Natural killer cell (primary cell): ENCODE data around the gene FUT4. TPM values are rescaled to one million over a fixed set of nuclear protein-coding genes. Genes with fewer than 3 reads are reported as not detected.

Source experiments
- ATAC-seq, 3 donors: fragments of 150-1000 bp in 2 of 3; fragments of 200-7000 bp in 1 of 3; cut with Tn5 transposase; 1 replicate in 1 of 3; 2 replicates in 2 of 3; pipeline ENCODE4 v1.10.0; 2021; ENCODE audit warnings: mild to moderate bottlenecking in 2 of 3, moderate library complexity in 2 of 3
- DNase-seq, 2 donors: peaks; one replicate each; pipeline versions ENCODE4 v3.0.0 to v3.0.0-alpha.2; 2013 to 2021; ENCODE audit warnings: mixed read lengths in 1 of 2
- H3K27ac ChIP-seq: one replicate; pipeline ENCODE4 v1.5.1; 2013; ENCODE audit warnings: mild to moderate bottlenecking, low read length
- H3K27me3 ChIP-seq: one replicate; pipeline ENCODE4 v1.6.1; 2013; ENCODE audit warnings: low read length; ENCODE audit not compliant: control insufficient read depth, insufficient read depth
- H3K36me3 ChIP-seq: one replicate; pipeline ENCODE4 v1.6.1; 2013; ENCODE audit warnings: low read length; ENCODE audit not compliant: control insufficient read depth, insufficient read depth
- H3K4me1 ChIP-seq: one replicate; pipeline ENCODE4 v1.6.1; 2013; ENCODE audit warnings: low read length; ENCODE audit not compliant: control insufficient read depth, insufficient read depth
- H3K4me3 ChIP-seq: one replicate; pipeline ENCODE4 v1.5.1; 2013; ENCODE audit warnings: low read length
- H3K9me3 ChIP-seq: one replicate; pipeline ENCODE4 v1.6.1; 2013; ENCODE audit warnings: low read length; ENCODE audit not compliant: control insufficient read depth, insufficient read depth
- H3K27ac Mint-ChIP-seq, 2 donors: one replicate each; pipeline ENCODE4 v1.8.0; 2022; ENCODE audit warnings: mild to moderate bottlenecking in 2 of 2, mixed read lengths in 2 of 2, moderate library complexity in 1 of 2
- H3K27me3 Mint-ChIP-seq, 2 donors: one replicate each; pipeline ENCODE4 v1.8.0; 2022; ENCODE audit warnings: low read depth in 2 of 2, mixed read lengths in 2 of 2
- H3K36me3 Mint-ChIP-seq: one replicate; pipeline ENCODE4 v1.8.0; 2022; ENCODE audit warnings: mixed read lengths
- H3K4me1 Mint-ChIP-seq, 2 donors: one replicate each; pipeline ENCODE4 v1.8.0; 2022; ENCODE audit warnings: mixed read lengths in 2 of 2
- H3K4me3 Mint-ChIP-seq: one replicate; pipeline ENCODE4 v1.8.0; 2022; ENCODE audit warnings: mild to moderate bottlenecking, moderate library complexity, mixed read lengths
- H3K9me3 Mint-ChIP-seq, 2 donors: one replicate each; pipeline ENCODE4 v1.8.0; 2022; ENCODE audit warnings: mixed read lengths in 2 of 2
- WGBS: methylation state at CpG from one replicate; pipeline ENCODE4 v1.1.7; 2013; ENCODE audit warnings: missing lambda C conversion rate; ENCODE audit not compliant: insufficient coverage; 5-methylcytosine and 5-hydroxymethylcytosine counted together
- intact Hi-C: fragments of 100-400 bp; cut with micrococcal nuclease; formaldehyde crosslinking; loops from one replicate; pipeline ENCODE4 v1.14.2; 2022
- total RNA-seq, 4 donors: library from RNA; stranded (reverse); fragments of 120-200 nt in 1 of 4; gene quantifications; one replicate each; pipeline versions ENCODE4 v1.2.3 to v1.2.4, GENCODE V29; 2013 to 2022
- TF ChIP-seq, protein P1 (sequence below): fragments of 200-600 bp; IDR thresholded peaks from one replicate; pipeline ENCODE4 v1.8.0; 2022; ENCODE audit warnings: antibody characterized with exemption

The FUT4 gene
- total RNA-seq, 3 donors from 2014 or later (not counting 1 experiment from before 2014, with no cell fraction given), result 4.4 to 7.5 (median 5.6) TPM

DNA sequence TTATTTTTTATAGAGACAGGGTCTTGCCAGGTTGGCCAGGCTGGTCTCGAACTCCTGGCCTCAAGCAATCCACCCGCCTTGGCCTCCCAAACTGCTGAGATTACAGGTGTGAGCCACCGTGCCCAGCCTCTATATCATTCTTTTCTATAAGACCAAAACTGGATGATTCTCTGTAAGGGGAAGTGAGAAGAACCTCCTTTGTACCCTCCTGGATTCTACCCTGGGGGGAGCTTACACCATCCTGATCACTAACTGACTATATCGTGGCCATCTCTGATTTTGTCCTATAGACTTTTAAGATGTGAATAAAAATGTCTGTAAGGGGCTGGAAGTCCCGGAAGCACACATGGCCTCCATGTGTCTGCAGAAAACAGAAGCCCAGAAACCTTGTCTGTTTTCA is 32.6 kb downstream of the FUT4 start:
- ATAC-seq, result no peak
- H3K4me1 Mint-ChIP-seq, result no peaks in the 10 kb centered on the region
- H3K4me3 Mint-ChIP-seq, result no peak overlapping the region
- Histone ChIP-seq H3K36me3 (no peaks in the 10 kb centered on the region), H3K27ac (no peak overlapping the region), H3K4me3 (no peak overlapping the region), H3K4me1 (no peaks in the 10 kb centered on the region), H3K9me3 (no peaks in the 10 kb centered on the region), H3K27me3 (no peaks in the 10 kb centered on the region)
- no peaks in the 10 kb centered on the region for H3K36me3 Mint-ChIP-seq
- DNase-seq, result no peak
- no peaks in the 10 kb centered on the region for H3K27me3 Mint-ChIP-seq
- H3K27ac Mint-ChIP-seq, result no peak overlapping the region
- 95% methylated on average over 3 of the region's 5 CpGs for WGBS
- H3K9me3 Mint-ChIP-seq, result no peaks in the 10 kb centered on the region
- intact Hi-C loops, result no loop called here
- TF ChIP-seq, protein P1, sequence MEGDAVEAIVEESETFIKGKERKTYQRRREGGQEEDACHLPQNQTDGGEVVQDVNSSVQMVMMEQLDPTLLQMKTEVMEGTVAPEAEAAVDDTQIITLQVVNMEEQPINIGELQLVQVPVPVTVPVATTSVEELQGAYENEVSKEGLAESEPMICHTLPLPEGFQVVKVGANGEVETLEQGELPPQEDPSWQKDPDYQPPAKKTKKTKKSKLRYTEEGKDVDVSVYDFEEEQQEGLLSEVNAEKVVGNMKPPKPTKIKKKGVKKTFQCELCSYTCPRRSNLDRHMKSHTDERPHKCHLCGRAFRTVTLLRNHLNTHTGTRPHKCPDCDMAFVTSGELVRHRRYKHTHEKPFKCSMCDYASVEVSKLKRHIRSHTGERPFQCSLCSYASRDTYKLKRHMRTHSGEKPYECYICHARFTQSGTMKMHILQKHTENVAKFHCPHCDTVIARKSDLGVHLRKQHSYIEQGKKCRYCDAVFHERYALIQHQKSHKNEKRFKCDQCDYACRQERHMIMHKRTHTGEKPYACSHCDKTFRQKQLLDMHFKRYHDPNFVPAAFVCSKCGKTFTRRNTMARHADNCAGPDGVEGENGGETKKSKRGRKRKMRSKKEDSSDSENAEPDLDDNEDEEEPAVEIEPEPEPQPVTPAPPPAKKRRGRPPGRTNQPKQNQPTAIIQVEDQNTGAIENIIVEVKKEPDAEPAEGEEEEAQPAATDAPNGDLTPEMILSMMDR, result no peak

GRCh38 chr11:94577841-94578240 is 34.1 kb downstream of the FUT4 start:
- TF ChIP-seq, protein P1, result no peak
- H3K4me3 ChIP-seq, result no peak overlapping the region
- no peak overlapping the region for H3K27ac ChIP-seq
- H3K4me1 ChIP-seq, result no peaks in the 10 kb centered on the region
- no peaks in the 10 kb centered on the region for H3K27me3 ChIP-seq
- ATAC-seq, result no peak
- DNase-seq, result no peak
- Mint-ChIP-seq H3K27me3 (no peaks in the 10 kb centered on the region), H3K9me3 (no peaks in the 10 kb centered on the region), H3K36me3 (no peaks in the 10 kb centered on the region), H3K4me3 (no peak overlapping the region), H3K4me1 (no peaks in the 10 kb centered on the region), H3K27ac (no peak overlapping the region)
- 79% methylated on average over 3 of the region's 3 CpGs for whole genome bisulfite sequencing
- no peaks in the 10 kb centered on the region for H3K36me3 ChIP-seq
- intact Hi-C loops, result no loop called here
- H3K9me3 ChIP-seq, result no peaks in the 10 kb centered on the region

DNA sequence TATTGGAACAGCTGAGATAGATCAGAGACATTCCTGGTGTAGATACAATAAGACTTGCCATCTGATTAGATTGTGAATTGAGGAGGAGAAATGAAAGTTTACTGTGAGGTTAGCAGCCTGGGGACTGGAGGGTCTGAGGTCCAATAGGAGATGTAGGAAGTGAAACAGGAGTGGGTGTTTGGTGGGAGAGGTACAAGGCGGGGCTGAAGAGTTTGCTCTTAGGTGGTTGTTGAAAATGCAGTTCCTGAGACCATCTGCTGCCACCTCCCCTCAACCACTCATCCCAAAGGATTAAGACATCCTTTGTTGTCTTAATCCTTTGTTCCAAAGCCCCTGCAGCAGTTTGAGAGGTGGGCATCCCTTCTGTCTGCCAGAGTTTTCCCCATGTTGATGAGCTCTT is 38.2 kb downstream of the FUT4 start:
- TF ChIP-seq, protein P1, result no peak
- H3K9me3 ChIP-seq, result no peaks in the 10 kb centered on the region
- H3K4me3 Mint-ChIP-seq, result no peak overlapping the region
- no peaks in the 10 kb centered on the region for H3K4me1 Mint-ChIP-seq
- no CpG with 5 or more reads among the region's 1 CpG for WGBS
- H3K4me3 ChIP-seq, result no peak overlapping the region
- H3K4me1 ChIP-seq, result no peaks in the 10 kb centered on the region
- no peaks in the 10 kb centered on the region for H3K36me3 Mint-ChIP-seq
- no peak overlapping the region for H3K27ac ChIP-seq
- intact Hi-C loops, result no loop called here
- DNase-seq (no peak), ATAC-seq (no peak)
- H3K27ac Mint-ChIP-seq, result no peak overlapping the region
- no peaks in the 10 kb centered on the region for H3K36me3 ChIP-seq
- no peaks in the 10 kb centered on the region for H3K27me3 ChIP-seq
- H3K27me3 Mint-ChIP-seq, result no peaks in the 10 kb centered on the region
- H3K9me3 Mint-ChIP-seq, result no peaks in the 10 kb centered on the region

DNA sequence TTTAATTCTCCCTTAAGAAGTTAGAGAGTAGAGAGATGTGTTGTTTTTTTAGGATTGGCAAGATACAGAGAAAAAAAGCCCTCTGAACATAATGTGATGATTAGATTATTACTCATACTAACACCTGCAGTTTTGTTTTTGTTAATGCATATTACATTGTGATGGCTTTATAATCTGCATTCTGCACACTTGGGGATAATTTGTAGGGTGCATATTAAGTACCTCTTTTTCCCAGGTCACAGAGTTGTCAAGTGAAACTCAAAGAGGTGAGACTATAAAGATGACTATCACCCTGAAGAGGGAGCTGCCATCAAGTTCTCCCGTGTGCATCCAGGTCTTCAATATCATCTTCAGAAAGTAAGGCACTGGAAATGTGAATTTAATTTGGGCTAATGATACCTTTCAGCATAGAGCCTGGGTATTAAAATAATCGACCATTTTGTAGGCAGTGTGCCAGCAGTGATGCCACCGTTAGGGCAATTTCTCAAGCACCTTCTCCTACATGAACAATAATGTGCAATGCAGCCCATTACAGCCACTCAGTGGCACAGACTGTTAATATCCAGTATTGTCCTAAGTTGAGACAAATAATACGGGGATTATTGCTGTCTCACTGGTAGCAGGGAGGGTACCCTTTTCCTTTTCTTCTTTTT is 39.6 kb downstream of the FUT4 start:
- TF ChIP-seq, protein P1, result no peak
- 80% methylated on average over 4 of the region's 4 CpGs for WGBS
- H3K27ac ChIP-seq, result no peak overlapping the region
- no peak for DNase-seq
- H3K27ac Mint-ChIP-seq, result no peak overlapping the region
- no peak overlapping the region for H3K4me3 Mint-ChIP-seq
- no peaks in the 10 kb centered on the region for H3K4me1 ChIP-seq
- no peak for ATAC-seq
- no peak overlapping the region for H3K4me3 ChIP-seq
- H3K36me3 ChIP-seq, result no peaks in the 10 kb centered on the region
- H3K9me3 Mint-ChIP-seq, result no peaks in the 10 kb centered on the region
- no peaks in the 10 kb centered on the region for H3K27me3 ChIP-seq
- no peaks in the 10 kb centered on the region for H3K9me3 ChIP-seq
- intact Hi-C loops, result no loop called here
- no peaks in the 10 kb centered on the region for H3K27me3 Mint-ChIP-seq
- no peaks in the 10 kb centered on the region for H3K36me3 Mint-ChIP-seq
- H3K4me1 Mint-ChIP-seq, result no peaks in the 10 kb centered on the region
